ENCODE results near the gene PUM1. TPM values are rescaled to one million over a fixed set of nuclear protein-coding genes. Genes with fewer than 3 reads are reported as not detected.
A peak's percentile ranks its signal among the peaks of the same experiment; 100 is the strongest.
"Not testable (repeated sequence)": the region's sequence is repeated elsewhere in the genome, so short reads cannot be mapped to it uniquely, and the experiment has no call there.

The PUM1 gene
- total RNA-seq, 1 donor from 2014 or later = 188 TPM

- no peak for DNase-seq
- peak overlapping the region; percentile 77 for H3K27ac Mint-ChIP-seq (ENCODE audit: unreplicated experiment)
- H3K4me3 Mint-ChIP-seq (ENCODE audit: unreplicated experiment) = peak overlapping the region; percentile 99
- TF ChIP-seq CTCF (IDR thresholded peaks at IDR 0.05; ENCODE audit: partially characterized antibody, unreplicated experiment) = no peak
- peaks cover 10% of the 10 kb centered on the region for H3K9me3 Mint-ChIP-seq (ENCODE audit: unreplicated experiment)
- H3K27me3 Mint-ChIP-seq (ENCODE audit: unreplicated experiment) = peaks cover 4% of the 10 kb centered on the region
- no peaks in the 10 kb centered on the region for H3K36me3 Mint-ChIP-seq (ENCODE audit: unreplicated experiment)
- H3K4me1 Mint-ChIP-seq (ENCODE audit: low read depth, unreplicated experiment) = peaks cover 5% of the 10 kb centered on the region
Observed at GRCh38 chr1:31063631-31064030, 1.9 kb downstream of the PUM1 start.

- Mint-ChIP-seq H3K4me1 (ENCODE audit: low read depth, unreplicated experiment) (peaks cover 7% of the 10 kb centered on the region), H3K36me3 (ENCODE audit: unreplicated experiment) (no peaks in the 10 kb centered on the region), H3K27me3 (ENCODE audit: unreplicated experiment) (peaks cover 4% of the 10 kb centered on the region), H3K27ac (ENCODE audit: unreplicated experiment) (peak overlapping the region; percentile 9), H3K4me3 (ENCODE audit: unreplicated experiment) (peak overlapping the region; percentile 99), H3K9me3 (ENCODE audit: unreplicated experiment) (peaks cover 10% of the 10 kb centered on the region)
- DNase-seq = no peak
- TF ChIP-seq CTCF (IDR thresholded peaks at IDR 0.05; ENCODE audit: partially characterized antibody, unreplicated experiment) = no peak
Observed at GRCh38 chr1:31062867-31063380, 2.6 kb downstream of the PUM1 start.

GRCh38 chr1:31062162-31062866 lies 3.2 kb downstream of the PUM1 start:
- Mint-ChIP-seq H3K27ac (ENCODE audit: unreplicated experiment) (peak overlapping the region; percentile 9), H3K4me1 (ENCODE audit: low read depth, unreplicated experiment) (peaks cover 11% of the 10 kb centered on the region), H3K4me3 (ENCODE audit: unreplicated experiment) (peak overlapping the region; percentile 99)
- not testable (repeated sequence) for H3K27me3 Mint-ChIP-seq (ENCODE audit: unreplicated experiment); DNase-seq; H3K9me3 Mint-ChIP-seq (ENCODE audit: unreplicated experiment); H3K36me3 Mint-ChIP-seq (ENCODE audit: unreplicated experiment)

- peaks cover 3% of the 10 kb centered on the region for H3K9me3 Mint-ChIP-seq (ENCODE audit: unreplicated experiment)
- no peak overlapping the region for H3K4me3 Mint-ChIP-seq (ENCODE audit: unreplicated experiment)
- H3K4me1 Mint-ChIP-seq (ENCODE audit: low read depth, unreplicated experiment) = peaks cover 22% of the 10 kb centered on the region
- H3K27ac Mint-ChIP-seq (ENCODE audit: unreplicated experiment) = peak overlapping the region; percentile 3
- no peak for DNase-seq
- H3K36me3 Mint-ChIP-seq (ENCODE audit: unreplicated experiment) = no peaks in the 10 kb centered on the region
- peaks cover 5% of the 10 kb centered on the region for H3K27me3 Mint-ChIP-seq (ENCODE audit: unreplicated experiment)
- TF ChIP-seq CTCF (IDR thresholded peaks at IDR 0.05; ENCODE audit: partially characterized antibody, unreplicated experiment) = no peak
Observed at GRCh38 chr1:31058012-31058411, 7.5 kb downstream of the PUM1 start.

GRCh38 chr1:31055953-31056352 lies 9.6 kb downstream of the PUM1 start:
- Mint-ChIP-seq H3K4me3 (ENCODE audit: unreplicated experiment) (no peak overlapping the region), H3K27me3 (ENCODE audit: unreplicated experiment) (peaks cover 5% of the 10 kb centered on the region), H3K9me3 (ENCODE audit: unreplicated experiment) (peaks cover 5% of the 10 kb centered on the region), H3K36me3 (ENCODE audit: unreplicated experiment) (no peaks in the 10 kb centered on the region), H3K27ac (ENCODE audit: unreplicated experiment) (no peak overlapping the region), H3K4me1 (ENCODE audit: low read depth, unreplicated experiment) (peaks cover 19% of the 10 kb centered on the region)
- no peak for TF ChIP-seq CTCF (IDR thresholded peaks at IDR 0.05; ENCODE audit: partially characterized antibody, unreplicated experiment)
- no peak for DNase-seq
